ENCODE data around the gene ZCCHC2. TPM values are rescaled to one million over a fixed set of nuclear protein-coding genes. Genes with fewer than 3 reads are reported as not detected.

ZCCHC2 gene
- total and polyA plus RNA-seq, 9 of the 15 experiments (the other 6 are each of a cell fraction or from before 2014, with no cell fraction given): 1.0 to 9.2 (median 6.0) TPM

DNA sequence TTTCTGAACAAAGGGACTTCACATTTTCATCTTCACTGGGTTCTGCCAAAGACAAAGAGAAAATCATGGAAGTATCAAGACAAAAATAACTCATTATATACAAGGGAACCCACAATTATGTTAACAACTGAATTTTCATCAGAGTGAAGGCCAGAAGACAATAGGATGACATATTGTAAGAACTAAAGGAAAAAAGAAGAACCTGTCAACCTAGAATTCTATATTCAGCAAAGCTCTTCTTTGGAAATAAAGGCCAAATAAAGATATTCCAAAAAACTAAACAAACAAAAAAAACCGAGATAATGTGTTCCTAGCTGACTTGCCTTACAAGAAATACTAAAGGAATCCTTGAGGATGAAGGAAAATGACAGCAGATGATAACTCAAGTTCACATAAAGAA, 10.3 kb upstream of the ZCCHC2 start:
- no peak overlapping the region for H3K27ac ChIP-seq (ENCODE audit: extremely low read depth, low read depth, low read length)
- H3K9me1 ChIP-seq (ENCODE audit: control insufficient read depth, insufficient read depth, low read length): no peaks in the 10 kb centered on the region
- intact Hi-C loops (cut with micrococcal nuclease): no loop called here
- H3K9ac ChIP-seq (ENCODE audit: insufficient read depth in 1 of 2, low read depth in 2 of 2, low read length in 2 of 2): no peak overlapping the region
- no peaks in the 10 kb centered on the region for H3K9me3 ChIP-seq (replicated peaks; ENCODE audit: control insufficient read depth, insufficient read depth, low read depth, low read length)
- H3K36me3 ChIP-seq (ENCODE audit: control insufficient read depth, insufficient read depth, low read length): no peaks in the 10 kb centered on the region
- FAIRE-seq: no peak
- BruUV-seq (replicated peaks): no TSS peak
- ChIA-PET POLR2A (no interaction called here), CTCF (ENCODE audit: low intra/inter-chr PET ratio) (no interaction called here)
- TF ChIP-seq, protein P1, sequence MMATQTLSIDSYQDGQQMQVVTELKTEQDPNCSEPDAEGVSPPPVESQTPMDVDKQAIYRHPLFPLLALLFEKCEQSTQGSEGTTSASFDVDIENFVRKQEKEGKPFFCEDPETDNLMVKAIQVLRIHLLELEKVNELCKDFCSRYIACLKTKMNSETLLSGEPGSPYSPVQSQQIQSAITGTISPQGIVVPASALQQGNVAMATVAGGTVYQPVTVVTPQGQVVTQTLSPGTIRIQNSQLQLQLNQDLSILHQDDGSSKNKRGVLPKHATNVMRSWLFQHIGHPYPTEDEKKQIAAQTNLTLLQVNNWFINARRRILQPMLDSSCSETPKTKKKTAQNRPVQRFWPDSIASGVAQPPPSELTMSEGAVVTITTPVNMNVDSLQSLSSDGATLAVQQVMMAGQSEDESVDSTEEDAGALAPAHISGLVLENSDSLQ (IDR thresholded peaks at IDR 0.05): no peak
- no peak for TF ChIP-seq ZNF3 (CRISPR knock-in tag; IDR thresholded peaks at IDR 0.05)
- TF ChIP-seq RBM22 (IDR thresholded peaks at IDR 0.05; ENCODE audit: low read depth, low read length, poor library complexity, severe bottlenecking): no peak
- TF ChIP-seq, protein P2, sequence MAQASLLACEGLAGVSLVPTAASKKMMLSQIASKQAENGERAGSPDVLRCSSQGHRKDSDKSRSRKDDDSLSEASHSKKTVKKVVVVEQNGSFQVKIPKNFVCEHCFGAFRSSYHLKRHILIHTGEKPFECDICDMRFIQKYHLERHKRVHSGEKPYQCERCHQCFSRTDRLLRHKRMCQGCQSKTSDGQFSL (CRISPR knock-in tag; IDR thresholded peaks at IDR 0.05): no peak
- TF ChIP-seq, protein P2 (tag; IDR thresholded peaks at IDR 0.05): no peak
- TF ChIP-seq ATF7 (IDR thresholded peaks at IDR 0.05): no peak
- TF ChIP-seq ELF4 (CRISPR knock-in tag; IDR thresholded peaks at IDR 0.05): no peak
- TF ChIP-seq WHSC1 (IDR thresholded peaks at IDR 0.05; ENCODE audit: low read length): no peak
- TF ChIP-seq MTA1 (IDR thresholded peaks at IDR 0.05; ENCODE audit: borderline replicate concordance): no peak
- no peak for TF ChIP-seq ZNF79 (CRISPR knock-in tag; IDR thresholded peaks at IDR 0.05; ENCODE audit: low read depth)
- TF ChIP-seq, protein P3, sequence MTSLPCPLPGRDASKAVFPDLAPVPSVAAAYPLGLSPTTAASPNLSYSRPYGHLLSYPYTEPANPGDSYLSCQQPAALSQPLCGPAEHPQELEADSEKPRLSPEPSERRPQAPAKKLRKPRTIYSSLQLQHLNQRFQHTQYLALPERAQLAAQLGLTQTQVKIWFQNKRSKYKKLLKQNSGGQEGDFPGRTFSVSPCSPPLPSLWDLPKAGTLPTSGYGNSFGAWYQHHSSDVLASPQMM (CRISPR knock-in tag; IDR thresholded peaks at IDR 0.05): no peak
- no peak for TF ChIP-seq ZNF408 (CRISPR knock-in tag; IDR thresholded peaks at IDR 0.05; ENCODE audit: low read depth)
- H3K4me3 ChIP-seq: no peak overlapping the region
- H3K79me2 ChIP-seq (ENCODE audit: control insufficient read depth, insufficient read depth, low read length): no peaks in the 10 kb centered on the region
- in situ Hi-C loops (cut with MboI): no loop called here
- DNase-seq (ENCODE audit: extremely low read depth in 1 of 4, low spot score in 3 of 4): no peak
- H2AFZ ChIP-seq (ENCODE audit: low read depth, low read length): no peak overlapping the region
- no peaks in the 10 kb centered on the region for H3K4me1 ChIP-seq (replicated peaks in 1 of 2; ENCODE audit: control insufficient read depth in 2 of 2, insufficient read depth in 2 of 2, low read length in 2 of 2)
- no peak overlapping the region for H3K4me2 ChIP-seq (ENCODE audit: insufficient read depth, low read length)
- WGBS (ENCODE audit: insufficient coverage, low coverage, missing lambda C conversion rate): 0% methylated on average over 1 of the region's 1 CpG
- no peak for ATAC-seq
- H3K27me3 ChIP-seq (ENCODE audit: control insufficient read depth in 2 of 2, insufficient read depth in 2 of 2, low read length in 2 of 2): no peaks in the 10 kb centered on the region
- no peaks in the 10 kb centered on the region for H4K20me1 ChIP-seq (replicated peaks; ENCODE audit: control insufficient read depth, insufficient read depth, low read length)

All from K562 (cell line).